Thymus (tissue), 11 donors: ENCODE results near the gene DCP1A. TPM values are rescaled to one million over a fixed set of nuclear protein-coding genes. Genes with fewer than 3 reads are reported as not detected.

ENCODE experiments used
- DNase-seq, 9 donors: peaks; one replicate each; pipeline ENCODE4 v3.0.0-alpha.2; 2013; ENCODE audit warnings: low spot score in 9 of 9, low read depth in 6 of 9, missing footprints in 1 of 9
- H3K27ac ChIP-seq, 2 donors: one replicate each; pipeline ENCODE4 v1.5.1; 2013; ENCODE audit warnings: control low read depth in 1 of 2, low read depth in 1 of 2, low read length in 1 of 2, mild to moderate bottlenecking in 1 of 2, moderate library complexity in 1 of 2
- H3K27me3 ChIP-seq, 2 donors: one replicate each; pipeline ENCODE4 v1.5.1; 2013; ENCODE audit warnings: low read length in 1 of 2; ENCODE audit not compliant: control insufficient read depth in 2 of 2, insufficient read depth in 1 of 2
- H3K36me3 ChIP-seq, 2 donors: one replicate each; pipeline ENCODE4 v1.5.1; 2013; ENCODE audit warnings: low read length in 1 of 2, mild to moderate bottlenecking in 1 of 2, moderate library complexity in 1 of 2; ENCODE audit not compliant: control insufficient read depth in 2 of 2, insufficient read depth in 2 of 2
- H3K4me1 ChIP-seq, 2 donors: one replicate each; pipeline ENCODE4 v1.5.1; 2013; ENCODE audit warnings: low read length in 2 of 2; ENCODE audit not compliant: control insufficient read depth in 2 of 2, insufficient read depth in 2 of 2
- H3K4me3 ChIP-seq, 2 donors: one replicate each; pipeline ENCODE4 v1.5.1; 2013; ENCODE audit warnings: low read length in 2 of 2, control low read depth in 1 of 2, mild to moderate bottlenecking in 1 of 2
- H3K9me3 ChIP-seq, 2 donors: one replicate each; pipeline ENCODE4 v1.5.1; 2013; ENCODE audit warnings: low read length in 1 of 2, mild to moderate bottlenecking in 1 of 2; ENCODE audit not compliant: control insufficient read depth in 2 of 2, insufficient read depth in 1 of 2
- WGBS: extraction: QIAGEN DNeasy Blood & Tissue Kit; methylation state at CpG from one replicate; pipeline ENCODE4 v1.1.7; 2013; 5-methylcytosine and 5-hydroxymethylcytosine counted together
- polyA plus RNA-seq: library from polyadenylated mRNA; stranded (reverse); fragments of 200-250 nt; gene quantifications from one replicate; pipeline ENCODE4 v1.2.3, GENCODE V29; 2013
- total RNA-seq: library from RNA; stranded (reverse); fragments of 120-200 nt; gene quantifications from one replicate; pipeline ENCODE4 v1.2.4, GENCODE V29; 2013
- donor health status: healthy.

The DCP1A gene
- total and polyA plus RNA-seq, 2 donors, result 8.9 to 12.3 TPM

DNA sequence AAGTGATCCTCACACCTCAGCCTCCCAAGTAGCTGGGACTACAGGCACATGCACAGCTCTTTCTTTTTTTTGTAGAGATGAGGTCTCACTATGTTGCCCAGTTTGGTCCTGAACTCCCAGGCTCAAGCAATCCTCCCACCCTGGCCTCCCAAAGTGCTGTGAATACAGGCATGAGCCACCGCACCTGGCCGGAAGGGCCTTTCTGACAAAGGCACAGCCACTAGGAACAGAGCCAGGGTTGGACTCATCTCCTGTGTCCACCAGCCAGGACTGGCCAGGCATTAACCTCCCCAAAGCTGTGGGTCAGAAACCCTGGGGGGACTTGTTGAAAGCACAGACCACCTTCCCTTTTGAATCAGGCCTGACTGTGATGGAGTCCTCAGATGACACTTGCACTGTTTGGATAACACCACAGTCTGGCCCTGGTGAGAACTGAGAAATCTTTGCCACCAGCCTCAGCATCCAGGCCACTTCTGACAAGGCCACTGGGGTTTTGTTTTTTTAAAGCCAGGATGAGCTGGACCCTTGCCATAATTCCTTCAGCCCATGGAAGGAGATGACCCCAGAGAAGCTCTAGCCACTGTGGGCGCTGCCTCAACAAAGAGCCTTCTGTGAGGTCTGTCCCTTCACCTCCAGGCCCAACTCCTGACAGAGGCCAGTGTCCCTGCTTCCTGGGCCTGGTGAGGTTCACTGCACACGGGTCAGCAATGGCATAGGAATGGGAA is 96.3 kb downstream of the DCP1A start:
- WGBS, result 97% methylated on average over 4 of the region's 4 CpGs
- Histone ChIP-seq H3K27me3 (no peaks in the 10 kb centered on the region), H3K9me3 (no peaks in the 10 kb centered on the region), H3K36me3 (peaks cover 0 to 3% of the 10 kb centered on the region in 2 donors), H3K4me1 (peaks cover 48 to 74% of the 10 kb centered on the region in 2 donors), H3K4me3 (no peak overlapping the region), H3K27ac (peak overlapping the region; percentile 43 to 85)
- DNase-seq, result no peak

- peak overlapping the region; percentile 43 to 85 for H3K27ac ChIP-seq
- peaks cover 0 to 3% of the 10 kb centered on the region in 2 donors for H3K36me3 ChIP-seq
- WGBS, result 98% methylated on average over 3 of the region's 3 CpGs
- no peaks in the 10 kb centered on the region for H3K9me3 ChIP-seq
- DNase-seq, result no peak
- peaks cover 48 to 73% of the 10 kb centered on the region in 2 donors for H3K4me1 ChIP-seq
- H3K4me3 ChIP-seq, result no peak overlapping the region
- H3K27me3 ChIP-seq, result no peaks in the 10 kb centered on the region
These were observed 96.9 kb downstream of the DCP1A start for GRCh38 chr3:53250453-53250852.

- Histone ChIP-seq H3K27me3 (no peaks in the 10 kb centered on the region), H3K4me3 (no peak overlapping the region), H3K4me1 (peaks cover 35 to 66% of the 10 kb centered on the region in 2 donors), H3K27ac (no peak overlapping the region), H3K9me3 (no peaks in the 10 kb centered on the region), H3K36me3 (peaks cover 3 to 11% of the 10 kb centered on the region in 2 donors)
- 95% methylated on average over 6 of the region's 6 CpGs for WGBS
- DNase-seq, result no peak
These were observed 99.2 kb downstream of the DCP1A start for GRCh38 chr3:53248161-53248560.

- DNase-seq, result no peak
- Histone ChIP-seq H3K4me3 (no peak overlapping the region), H3K27ac (no peak overlapping the region), H3K9me3 (no peaks in the 10 kb centered on the region), H3K27me3 (no peaks in the 10 kb centered on the region), H3K36me3 (peaks cover 3 to 14% of the 10 kb centered on the region in 2 donors), H3K4me1 (peaks cover 29 to 64% of the 10 kb centered on the region in 2 donors)
- 79% methylated on average over 2 of the region's 2 CpGs for WGBS
These were observed 99.7 kb downstream of the DCP1A start for GRCh38 chr3:53247619-53248018.

DNA sequence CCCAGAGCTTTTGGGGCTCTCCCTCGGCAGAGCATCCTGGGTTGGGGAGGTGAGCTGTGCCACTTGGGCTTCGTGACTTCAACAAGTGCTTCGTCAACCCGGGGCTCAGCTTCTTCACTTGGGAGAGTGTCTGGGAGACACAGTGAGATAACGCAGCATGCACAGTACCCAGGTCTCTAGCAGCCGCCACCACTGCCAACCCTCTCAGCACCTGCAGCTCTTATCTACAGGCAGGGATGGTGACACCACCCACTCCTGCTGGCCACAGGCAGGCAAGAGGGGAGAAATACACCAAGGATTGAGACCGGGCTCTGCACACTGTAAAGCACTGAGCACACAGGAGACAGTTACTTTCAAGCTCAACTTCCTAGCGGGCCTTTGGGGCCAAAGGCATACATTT is 103.1 kb downstream of the DCP1A start:
- 83% methylated on average over 8 of the region's 8 CpGs for WGBS
- DNase-seq, result peak in 3 of 9 donors; percentile 23 to 51 (median 30)
- H3K4me1 ChIP-seq, result peaks cover 5 to 32% of the 10 kb centered on the region in 2 donors
- no peak overlapping the region for H3K4me3 ChIP-seq
- H3K27ac ChIP-seq, result no peak overlapping the region
- no peaks in the 10 kb centered on the region for H3K9me3 ChIP-seq
- no peaks in the 10 kb centered on the region for H3K27me3 ChIP-seq
- H3K36me3 ChIP-seq, result peaks cover 32 to 44% of the 10 kb centered on the region in 2 donors

DNA sequence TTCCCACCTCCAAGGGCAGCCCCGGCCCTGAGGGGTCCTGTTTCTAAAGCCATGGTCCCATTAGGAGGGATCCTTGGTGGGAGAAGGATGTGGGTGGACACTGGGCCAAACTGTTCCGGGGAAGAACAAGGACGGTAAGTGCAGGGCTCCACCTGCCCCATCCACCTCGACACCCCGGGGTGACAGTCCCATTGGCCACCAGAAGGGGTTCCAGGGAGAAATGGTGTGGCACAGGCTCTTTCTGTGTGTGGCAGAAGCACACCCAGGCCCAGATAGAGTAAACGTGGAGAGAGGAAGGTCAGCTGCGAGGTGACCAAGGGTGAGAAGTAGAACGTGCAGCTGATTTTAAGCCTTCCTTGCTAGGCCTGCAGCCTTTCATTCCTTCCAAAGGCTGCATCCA is 103.6 kb downstream of the DCP1A start:
- peaks cover 5 to 27% of the 10 kb centered on the region in 2 donors for H3K4me1 ChIP-seq
- WGBS, result 97% methylated on average over 8 of the region's 8 CpGs

DNA sequence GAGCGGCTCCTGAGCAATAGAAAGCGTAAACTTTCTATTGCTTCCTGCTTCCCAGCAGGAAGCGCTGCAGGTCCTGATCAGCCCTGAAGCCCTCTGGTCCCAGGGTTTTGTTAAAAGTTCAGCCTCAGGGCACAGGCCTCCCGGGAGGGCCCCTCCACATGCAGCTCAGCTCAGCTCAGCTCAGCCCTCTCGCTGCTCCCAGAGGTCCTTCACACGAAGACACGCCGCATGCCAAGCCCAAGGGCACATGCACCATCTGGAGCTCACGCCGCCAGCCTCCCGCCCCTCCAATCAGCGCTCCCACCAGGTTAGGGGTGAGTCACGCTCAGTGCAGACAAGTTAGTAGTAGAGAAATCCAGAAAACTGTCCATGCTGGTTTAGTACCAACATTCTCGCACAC is 104.2 kb downstream of the DCP1A start:
- H3K9me3 ChIP-seq, result no peaks in the 10 kb centered on the region
- WGBS, result 92% methylated on average over 14 of the region's 14 CpGs
- no peak for DNase-seq
- peaks cover 42 to 55% of the 10 kb centered on the region in 2 donors for H3K36me3 ChIP-seq
- no peak overlapping the region for H3K4me3 ChIP-seq
- H3K4me1 ChIP-seq, result peaks cover 3 to 21% of the 10 kb centered on the region in 2 donors
- H3K27ac ChIP-seq, result no peak overlapping the region
- H3K27me3 ChIP-seq, result no peaks in the 10 kb centered on the region

More for the DNA sequence above, 103.6 kb downstream of the DCP1A start:
- Histone ChIP-seq H3K27me3 (no peaks in the 10 kb centered on the region), H3K36me3 (peaks cover 35 to 49% of the 10 kb centered on the region in 2 donors), H3K9me3 (no peaks in the 10 kb centered on the region), H3K27ac (no peak overlapping the region), H3K4me3 (no peak overlapping the region)
- DNase-seq, result no peak

GRCh38 chr3:53242642-53243041 is 104.7 kb downstream of the DCP1A start:
- Histone ChIP-seq H3K27me3 (no peaks in the 10 kb centered on the region), H3K4me3 (no peak overlapping the region), H3K27ac (no peak overlapping the region), H3K36me3 (peaks cover 46 to 59% of the 10 kb centered on the region in 2 donors), H3K4me1 (peaks cover 0 to 16% of the 10 kb centered on the region in 2 donors), H3K9me3 (no peaks in the 10 kb centered on the region)
- DNase-seq, result no peak
- WGBS, result 83% methylated on average over 4 of the region's 4 CpGs

GRCh38 chr3:53242155-53242554 is 105.2 kb downstream of the DCP1A start:
- Histone ChIP-seq H3K4me1 (peaks cover 0 to 14% of the 10 kb centered on the region in 2 donors), H3K36me3 (peaks cover 46 to 63% of the 10 kb centered on the region in 2 donors), H3K4me3 (no peak overlapping the region), H3K9me3 (no peaks in the 10 kb centered on the region), H3K27ac (no peak overlapping the region), H3K27me3 (no peaks in the 10 kb centered on the region)
- DNase-seq, result no peak
- WGBS, result 96% methylated on average over 7 of the region's 7 CpGs
